Glutamatergic neuron (in vitro differentiated cells): ENCODE data around the gene COL15A1. TPM values are rescaled to one million over a fixed set of nuclear protein-coding genes. Genes with fewer than 3 reads are reported as not detected.
"Not testable (repeated sequence)": the region's sequence is repeated elsewhere in the genome, so short reads cannot be mapped to it uniquely, and the experiment has no call there.

Source experiments
- DNase-seq: peaks from one replicate; pipeline ENCODE4 v3.0.0; 2022
- H3K27ac Mint-ChIP-seq: one replicate; pipeline ENCODE4 v1.8.0; 2020; ENCODE audit warnings: mild to moderate bottlenecking, mixed read lengths, inconsistent platforms; ENCODE audit not compliant: unreplicated experiment
- H3K27me3 Mint-ChIP-seq: one replicate; pipeline ENCODE4 v1.8.0; 2020; ENCODE audit warnings: mild to moderate bottlenecking, moderate library complexity, mixed read lengths, inconsistent platforms; ENCODE audit not compliant: unreplicated experiment
- H3K36me3 Mint-ChIP-seq: one replicate; pipeline ENCODE4 v1.8.0; 2020; ENCODE audit warnings: mild to moderate bottlenecking, mixed read lengths, inconsistent platforms; ENCODE audit not compliant: unreplicated experiment
- H3K4me1 Mint-ChIP-seq: one replicate; pipeline ENCODE4 v1.8.0; 2020; ENCODE audit warnings: mild to moderate bottlenecking, low read depth, mixed read lengths, inconsistent platforms; ENCODE audit not compliant: unreplicated experiment
- H3K4me3 Mint-ChIP-seq: one replicate; pipeline ENCODE4 v1.8.0; 2020; ENCODE audit warnings: mild to moderate bottlenecking, mixed read lengths, inconsistent platforms; ENCODE audit not compliant: unreplicated experiment
- H3K9me3 Mint-ChIP-seq: one replicate; pipeline ENCODE4 v1.8.0; 2020; ENCODE audit warnings: mild to moderate bottlenecking, moderate library complexity, mixed read lengths, inconsistent platforms; ENCODE audit not compliant: unreplicated experiment
- CTCF ChIP-seq: fragments of 200-600 bp; sonication (generic); IDR thresholded peaks from one replicate; pipeline ENCODE4 v1.5.0; 2021; ENCODE audit not compliant: partially characterized antibody, unreplicated experiment
- total RNA-seq: library from RNA; stranded (reverse); fragmentation: NEBNext Ultra II Directional; extraction: Animal tissue kit (Norgen Biotek cat#: 25700); gene quantifications from one replicate; pipeline ENCODE4 v1.2.1, GENCODE V29; 2021; ENCODE audit not compliant: unreplicated experiment

Gene COL15A1
- total RNA-seq, 1 donor from 2014 or later, result not detected

- DNase-seq, result no peak
- no peak for TF ChIP-seq CTCF
- no peak overlapping the region for H3K4me3 Mint-ChIP-seq
- peaks cover 12% of the 10 kb centered on the region for H3K36me3 Mint-ChIP-seq
- H3K4me1 Mint-ChIP-seq, result no peaks in the 10 kb centered on the region
- H3K27ac Mint-ChIP-seq, result no peak overlapping the region
- no peaks in the 10 kb centered on the region for H3K9me3 Mint-ChIP-seq
- peaks cover 7% of the 10 kb centered on the region for H3K27me3 Mint-ChIP-seq
Observed at GRCh38 chr9:99092643-99093491, 149.2 kb downstream of the COL15A1 start.

GRCh38 chr9:99093492-99093791 is 149.7 kb downstream of the COL15A1 start:
- DNase-seq, result no peak
- Mint-ChIP-seq H3K4me3 (no peak overlapping the region), H3K27me3 (peaks cover 7% of the 10 kb centered on the region), H3K9me3 (no peaks in the 10 kb centered on the region), H3K4me1 (no peaks in the 10 kb centered on the region), H3K27ac (no peak overlapping the region), H3K36me3 (peaks cover 12% of the 10 kb centered on the region)
- TF ChIP-seq CTCF, result no peak

- no peak for TF ChIP-seq CTCF
- DNase-seq, result no peak
- H3K27ac Mint-ChIP-seq, result no peak overlapping the region
- H3K4me3 Mint-ChIP-seq, result no peak overlapping the region
- H3K9me3 Mint-ChIP-seq, result no peaks in the 10 kb centered on the region
- H3K36me3 Mint-ChIP-seq, result no peaks in the 10 kb centered on the region
- H3K4me1 Mint-ChIP-seq, result no peaks in the 10 kb centered on the region
- H3K27me3 Mint-ChIP-seq, result peaks cover 7% of the 10 kb centered on the region
Observed at GRCh38 chr9:99095565-99095964, 151.9 kb downstream of the COL15A1 start.

GRCh38 chr9:99096409-99096808 is 152.7 kb downstream of the COL15A1 start:
- H3K36me3 Mint-ChIP-seq, result no peaks in the 10 kb centered on the region
- H3K9me3 Mint-ChIP-seq, result no peaks in the 10 kb centered on the region
- peaks cover 4% of the 10 kb centered on the region for H3K27me3 Mint-ChIP-seq
- no peaks in the 10 kb centered on the region for H3K4me1 Mint-ChIP-seq
- TF ChIP-seq CTCF, result no peak
- no peak overlapping the region for H3K27ac Mint-ChIP-seq
- no peak overlapping the region for H3K4me3 Mint-ChIP-seq
- DNase-seq, result no peak

GRCh38 chr9:99099806-99100585 is 156.3 kb downstream of the COL15A1 start:
- H3K36me3 Mint-ChIP-seq, H3K9me3 Mint-ChIP-seq, H3K4me3 Mint-ChIP-seq, DNase-seq, H3K27ac Mint-ChIP-seq: not testable (repeated sequence)
- H3K4me1 Mint-ChIP-seq, result peaks cover 17% of the 10 kb centered on the region
- H3K27me3 Mint-ChIP-seq, result peaks cover 12% of the 10 kb centered on the region
